GM19463 (cell line): ENCODE data around the gene SEPTIN10.
"Not testable (repeated sequence)": the region's sequence is repeated elsewhere in the genome, so short reads cannot be mapped to it uniquely, and the experiment has no call there.

Experiments used
- ATAC-seq: cut with Tn5 transposase; IDR thresholded peaks from one replicate; pipeline ENCODE4 v1.9.1; 2021; ENCODE audit warnings: mild to moderate bottlenecking, moderate library complexity; ENCODE audit not compliant: unreplicated experiment

Gene SEPTIN10

DNA sequence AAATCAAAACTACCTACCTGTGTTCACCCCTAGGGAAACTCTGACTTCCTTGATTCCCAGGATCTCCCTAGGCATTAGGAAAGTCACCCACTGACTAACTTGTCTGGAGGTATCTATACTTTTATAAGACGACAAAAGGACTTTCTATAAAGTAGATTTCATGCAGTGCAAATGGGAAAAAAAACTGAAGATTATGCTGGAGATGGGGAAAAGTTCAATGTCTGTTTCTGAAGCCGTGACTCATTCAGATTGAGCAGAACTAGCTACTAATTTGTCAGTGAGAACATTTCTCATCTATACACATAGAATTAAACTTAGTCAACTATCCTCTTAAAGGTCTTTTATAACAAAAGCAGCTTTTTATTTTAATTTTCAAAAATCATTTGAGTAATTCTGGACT is 6.0 kb downstream of the SEPTIN10 start:
- ATAC-seq = no peak

DNA sequence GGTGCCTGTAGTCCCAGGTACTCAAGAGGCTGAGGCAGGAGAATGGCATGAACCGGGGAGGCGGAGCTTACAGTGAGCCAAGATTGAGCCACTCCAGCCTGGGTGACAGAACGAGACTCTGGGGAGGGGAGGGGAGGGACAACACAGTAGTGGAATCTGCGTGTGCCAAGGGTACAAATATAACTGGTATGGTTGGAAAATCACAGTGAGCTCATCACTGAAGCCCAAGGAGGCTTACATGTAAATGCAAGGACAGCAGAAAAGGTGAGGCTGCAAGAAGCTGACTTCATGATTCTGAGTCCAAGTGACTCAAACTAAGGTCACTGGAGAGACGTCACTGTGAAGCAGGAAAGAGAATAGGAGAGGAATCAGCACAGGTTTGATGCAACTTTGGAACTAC is 9.2 kb downstream of the SEPTIN10 start:
- ATAC-seq = no peak

DNA sequence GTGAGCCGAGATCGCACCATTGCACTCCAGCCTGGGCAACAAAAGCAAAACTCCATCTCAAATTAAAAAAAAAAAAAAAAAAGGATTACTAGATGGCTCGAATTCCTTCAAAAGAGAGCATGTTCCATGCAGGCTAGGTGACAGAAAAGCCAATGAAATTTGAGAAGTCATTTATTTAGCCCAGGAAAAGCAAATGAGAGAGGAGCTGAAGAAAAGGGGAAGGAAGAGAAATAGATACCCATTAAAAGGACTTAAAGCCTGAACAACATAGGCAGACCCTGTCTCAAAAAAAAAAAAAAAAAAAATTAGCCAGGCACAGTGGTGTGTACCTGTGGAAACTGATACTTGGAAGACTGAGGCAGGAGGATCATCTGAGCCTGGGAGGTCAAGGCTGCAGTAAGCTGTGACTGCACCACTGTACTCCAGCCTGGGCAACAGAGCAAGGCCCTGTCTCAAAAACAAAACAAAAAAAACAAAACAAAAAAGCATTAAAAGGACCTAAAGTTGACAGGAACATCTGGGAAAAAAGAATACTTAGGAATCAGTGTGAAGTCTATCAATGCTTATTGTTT is 11.1 kb downstream of the SEPTIN10 start:
- ATAC-seq = no peak

DNA sequence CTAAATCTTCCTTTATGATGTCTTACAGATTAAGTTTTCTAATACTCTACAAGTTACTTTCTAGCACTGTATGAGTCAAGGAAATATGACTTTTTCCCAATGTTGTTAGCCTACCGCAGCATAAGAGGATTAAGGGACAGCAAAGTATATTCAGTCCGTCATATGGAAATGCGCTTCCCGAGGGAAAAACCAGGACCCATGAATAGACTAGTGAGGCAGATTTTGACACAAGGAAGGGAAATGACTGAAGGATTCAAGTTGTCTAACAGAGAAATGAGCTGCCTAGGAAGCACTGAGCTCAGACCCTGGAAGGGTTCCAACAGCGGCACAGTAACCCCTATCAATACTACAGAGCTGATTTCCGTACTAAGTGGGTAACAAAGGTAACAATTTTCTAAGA is 12.0 kb downstream of the SEPTIN10 start:
- no peak for ATAC-seq

DNA sequence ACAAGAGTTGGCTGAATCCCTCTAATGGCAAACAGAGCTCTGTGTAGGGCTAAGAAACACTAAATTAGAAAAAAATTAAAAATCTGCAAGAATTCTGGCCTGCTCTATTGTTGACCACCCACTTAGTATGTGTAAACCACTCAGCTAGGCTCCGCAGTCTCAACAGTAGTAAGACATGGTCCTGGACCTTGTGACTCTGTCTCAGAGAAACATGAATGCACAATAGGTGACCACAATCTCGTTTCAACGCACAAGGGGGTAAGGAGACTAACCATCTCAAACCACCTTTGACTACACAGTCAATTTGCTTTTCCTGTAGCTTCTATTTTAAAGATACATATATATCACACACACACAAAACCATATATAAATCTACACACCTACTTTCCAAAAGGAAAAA is 16.5 kb downstream of the SEPTIN10 start:
- ATAC-seq = no peak

DNA sequence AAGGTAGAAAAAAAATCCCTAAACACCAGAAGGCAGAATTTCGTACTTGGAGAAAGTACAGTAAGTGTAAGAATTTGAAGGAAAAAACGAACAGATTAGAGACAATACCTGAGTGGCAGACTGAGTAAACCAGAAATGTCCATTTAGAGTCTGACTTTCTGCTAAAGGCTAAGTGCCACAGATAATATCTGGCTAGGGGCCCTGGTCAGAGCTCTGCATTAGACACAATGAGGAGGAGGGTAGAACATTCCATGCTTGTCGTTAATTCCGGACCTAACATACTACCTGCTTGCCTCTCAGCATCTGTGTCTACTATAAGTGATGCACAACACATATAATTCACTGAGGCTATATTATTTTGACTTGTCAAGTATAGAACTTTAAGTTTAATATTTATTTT is 18.1 kb downstream of the SEPTIN10 start:
- ATAC-seq = no peak

DNA sequence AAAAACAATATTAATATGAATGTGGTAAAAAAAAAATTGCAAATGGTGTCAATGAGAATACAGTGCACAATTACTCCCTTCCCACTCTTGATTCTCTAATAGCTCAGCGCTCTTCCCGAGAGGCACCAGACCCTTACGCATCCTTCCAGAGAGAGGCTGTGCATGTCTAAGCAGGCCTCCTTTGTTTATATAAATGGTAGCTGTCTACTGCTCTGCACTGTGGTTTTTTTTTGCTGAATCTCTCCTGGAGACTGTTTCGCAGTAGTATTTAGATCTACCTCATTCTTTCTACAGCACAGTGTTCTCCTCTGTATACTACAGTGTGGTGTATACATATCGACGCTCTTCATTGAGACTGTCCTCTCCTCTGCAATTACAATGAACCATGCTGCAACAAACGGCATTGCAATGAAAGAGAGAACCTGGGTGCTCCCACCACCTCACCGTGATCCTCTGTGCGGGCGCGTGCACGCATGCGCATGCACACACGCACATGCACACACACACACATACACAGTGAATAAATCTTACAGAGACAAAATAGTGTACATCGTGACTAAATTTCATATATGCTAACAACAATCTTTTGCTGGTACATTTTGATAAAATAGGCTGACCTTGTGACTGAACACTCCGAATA is 19.4 kb downstream of the SEPTIN10 start:
- no peak for ATAC-seq

DNA sequence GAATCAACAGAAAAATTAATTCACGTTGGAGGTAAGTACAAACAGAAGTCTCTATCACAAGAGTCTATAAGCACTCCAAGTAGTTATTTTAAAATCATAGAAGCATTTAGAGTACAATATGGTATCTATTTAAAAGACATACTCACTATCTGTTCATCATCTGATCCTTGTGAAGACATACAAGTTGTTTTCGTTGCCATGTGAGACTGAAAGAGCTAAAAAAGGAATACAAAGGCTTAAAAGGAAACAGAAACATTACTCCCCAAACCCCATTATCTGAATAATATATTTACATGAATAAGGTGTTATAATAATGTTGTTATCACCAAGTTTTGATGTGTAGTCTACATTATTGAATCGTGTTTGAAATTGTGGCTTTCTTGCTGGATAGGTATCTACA is 20.9 kb downstream of the SEPTIN10 start:
- no peak for ATAC-seq

DNA sequence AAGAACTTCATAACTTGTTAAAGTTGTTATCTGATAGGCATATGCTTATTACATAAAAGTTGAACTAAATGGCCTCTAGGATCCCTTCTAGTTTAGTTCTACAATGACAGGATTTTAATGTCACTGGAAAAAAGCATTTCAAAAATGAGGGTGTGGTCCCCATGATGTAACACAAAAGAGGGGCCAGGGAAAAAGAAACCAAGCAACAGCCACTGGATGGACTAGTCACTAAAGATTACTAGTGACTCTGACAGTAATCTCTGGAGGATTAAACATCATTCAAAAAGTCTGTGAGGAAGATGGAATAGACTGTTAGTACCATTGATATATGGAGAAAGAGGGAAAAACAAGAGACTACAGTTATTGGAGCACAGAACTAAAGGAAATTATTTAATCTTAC is 22.6 kb downstream of the SEPTIN10 start:
- ATAC-seq = no peak

DNA sequence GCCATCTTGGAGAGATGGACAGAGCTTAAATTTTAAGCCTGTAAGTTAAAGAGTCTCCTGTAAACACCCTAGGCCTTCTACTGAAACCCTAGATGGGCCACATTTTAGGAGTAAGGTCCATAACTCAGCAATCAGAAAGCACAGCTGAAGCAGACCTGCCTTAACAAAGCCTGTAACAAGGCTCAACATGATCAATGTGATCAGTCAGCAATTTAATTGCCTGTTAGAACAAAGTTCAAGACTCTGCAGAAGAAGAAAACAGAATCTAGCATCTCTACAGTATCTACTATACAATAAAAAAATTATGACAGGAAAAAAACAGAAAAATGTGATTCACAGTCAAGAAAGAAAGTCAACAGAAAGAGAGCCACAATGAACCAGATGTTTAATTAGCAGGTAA is 27.1 kb downstream of the SEPTIN10 start:
- no peak for ATAC-seq

DNA sequence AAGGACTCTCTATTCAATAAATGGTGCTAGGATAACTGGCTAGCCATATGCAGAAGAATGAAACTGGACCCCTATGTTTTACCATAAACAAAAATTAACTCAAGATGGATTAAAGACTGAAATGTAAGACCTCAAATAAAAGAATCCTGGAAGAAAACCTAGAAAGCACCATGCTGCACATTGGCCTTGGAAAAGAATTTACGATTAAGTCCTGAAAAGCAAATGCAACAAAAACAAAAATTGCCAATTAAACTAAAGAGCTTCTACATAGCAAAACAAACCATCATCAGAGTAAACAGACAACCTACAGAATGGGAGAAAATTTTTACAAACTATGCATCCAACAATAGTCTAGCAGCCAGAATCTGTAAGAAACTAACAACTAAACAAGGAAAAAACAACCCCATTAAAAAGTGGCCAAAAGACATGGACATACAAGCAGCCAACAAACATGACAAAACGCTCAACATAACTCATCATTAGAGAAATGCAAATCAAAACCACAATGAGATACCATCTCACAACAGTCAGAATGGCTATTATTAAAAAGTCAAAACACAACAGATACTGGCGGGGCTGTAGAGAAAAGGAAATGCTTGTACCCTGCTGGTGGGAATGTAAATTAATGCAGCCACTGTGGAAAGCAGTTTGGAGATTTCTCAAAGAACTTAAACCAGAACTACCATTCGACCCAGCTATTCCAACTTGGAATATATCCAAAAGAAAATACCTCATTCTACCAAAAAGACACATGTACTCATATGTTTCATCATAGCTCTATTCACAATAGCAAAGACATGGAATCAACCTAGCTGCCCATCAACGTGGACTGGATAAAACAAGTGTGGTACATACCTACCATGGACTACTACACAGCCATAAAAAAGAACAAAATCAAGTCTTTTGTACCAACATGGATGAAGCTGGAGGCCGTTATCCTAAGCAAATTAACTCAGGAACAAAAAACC is 30.6 kb downstream of the SEPTIN10 start:
- no peak for ATAC-seq

DNA sequence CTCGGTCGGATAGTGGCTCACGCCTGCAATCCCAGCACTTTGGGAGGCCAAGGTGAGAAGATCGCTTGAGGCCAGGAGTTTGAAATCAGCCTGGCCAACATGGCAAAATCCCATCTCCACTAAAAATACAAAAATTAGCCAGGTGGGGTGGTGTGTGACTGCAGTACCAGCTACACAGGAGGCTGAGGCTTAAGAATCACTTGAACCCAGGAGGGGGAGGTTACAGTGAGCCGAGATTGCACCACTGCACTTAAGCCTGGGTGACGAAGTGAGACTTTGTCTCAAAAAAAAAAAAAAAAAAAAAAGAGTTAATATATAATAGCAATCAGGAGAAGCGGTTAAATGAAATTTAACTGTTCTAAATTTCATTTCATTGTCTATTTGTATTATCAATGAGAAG is 36.1 kb downstream of the SEPTIN10 start:
- not testable (repeated sequence) for ATAC-seq

DNA sequence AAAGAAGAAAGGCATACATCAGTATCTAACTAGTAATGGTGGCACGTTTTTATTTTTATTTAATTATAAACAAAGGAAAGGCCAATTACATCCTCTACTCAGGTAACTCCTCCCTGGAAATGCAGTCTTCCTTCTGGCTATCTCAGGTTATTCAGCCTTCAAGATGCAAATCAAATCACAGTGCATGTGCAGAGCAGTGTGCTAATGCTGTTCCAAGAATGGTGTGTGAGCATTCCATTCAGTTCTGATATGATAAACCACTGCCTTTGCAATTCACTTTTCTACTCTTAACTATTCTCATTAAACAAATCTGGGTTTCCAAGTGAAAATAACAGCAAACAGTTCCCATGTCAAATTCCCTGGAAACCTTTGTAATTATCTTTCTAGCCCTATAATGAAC is 38.4 kb downstream of the SEPTIN10 start:
- ATAC-seq = no peak

DNA sequence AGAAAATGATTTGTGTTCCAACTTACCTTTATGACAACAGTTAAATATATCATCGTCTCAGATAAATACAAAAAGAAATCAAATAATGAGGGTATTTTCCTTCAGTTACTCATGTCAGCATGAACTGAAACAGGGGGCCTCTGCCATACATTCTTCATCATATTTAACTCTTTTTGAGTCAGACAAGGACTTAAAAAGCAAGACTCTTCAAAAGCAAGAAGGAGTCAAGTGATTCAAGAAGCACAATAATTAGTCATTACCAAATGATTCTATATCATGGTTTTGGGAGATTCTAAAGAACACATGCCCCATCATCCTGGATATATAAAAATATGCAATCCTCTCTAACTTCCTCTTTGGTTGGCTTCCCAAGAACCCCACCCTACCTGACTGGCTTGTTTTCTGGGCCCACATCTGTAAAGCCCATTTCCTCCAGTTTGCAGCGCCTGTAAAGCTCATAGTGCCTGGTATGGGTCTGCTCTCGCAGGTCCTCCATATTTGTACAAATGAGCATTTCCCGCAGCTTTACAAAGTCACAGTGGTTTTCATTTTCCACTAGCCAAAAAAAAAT is 49.7 kb downstream of the SEPTIN10 start:
- ATAC-seq = no peak

DNA sequence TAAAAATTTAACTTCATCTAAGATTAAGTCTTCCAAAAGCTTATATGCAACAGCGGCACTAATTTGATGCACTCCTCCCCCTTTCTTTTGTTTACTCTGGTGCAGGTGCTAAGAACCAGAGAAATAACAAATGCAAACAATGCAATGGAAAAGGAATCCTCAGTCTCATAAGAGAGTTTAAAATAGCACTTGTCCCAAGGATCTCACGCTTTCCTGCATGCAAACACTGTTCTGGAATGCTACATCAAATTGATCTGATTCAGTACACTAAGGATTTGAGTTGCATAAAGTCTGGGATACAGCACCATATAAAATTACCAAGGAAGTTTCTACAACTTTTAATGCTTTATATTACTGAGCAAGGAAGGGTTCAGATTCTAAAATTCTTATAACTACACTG is 50.5 kb downstream of the SEPTIN10 start:
- no peak for ATAC-seq

DNA sequence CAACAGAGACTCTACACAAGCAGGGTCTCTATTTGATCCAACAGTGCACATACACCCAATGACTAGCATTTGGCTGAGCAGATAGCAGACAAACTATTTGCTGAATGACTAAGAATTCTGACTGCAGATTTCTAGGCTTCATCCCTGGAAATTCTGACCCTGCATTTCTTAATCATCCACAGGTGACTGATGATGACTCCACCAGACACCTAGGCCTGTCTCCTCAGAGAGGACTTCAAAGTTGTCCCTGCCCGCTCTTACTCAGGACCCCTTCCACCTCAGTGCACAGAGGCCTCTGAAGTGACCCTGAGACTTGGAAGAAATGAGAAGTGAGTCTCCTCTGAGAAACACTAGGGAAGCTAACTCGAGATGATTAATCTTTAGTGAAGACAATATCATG is 51.3 kb downstream of the SEPTIN10 start:
- no peak for ATAC-seq

DNA sequence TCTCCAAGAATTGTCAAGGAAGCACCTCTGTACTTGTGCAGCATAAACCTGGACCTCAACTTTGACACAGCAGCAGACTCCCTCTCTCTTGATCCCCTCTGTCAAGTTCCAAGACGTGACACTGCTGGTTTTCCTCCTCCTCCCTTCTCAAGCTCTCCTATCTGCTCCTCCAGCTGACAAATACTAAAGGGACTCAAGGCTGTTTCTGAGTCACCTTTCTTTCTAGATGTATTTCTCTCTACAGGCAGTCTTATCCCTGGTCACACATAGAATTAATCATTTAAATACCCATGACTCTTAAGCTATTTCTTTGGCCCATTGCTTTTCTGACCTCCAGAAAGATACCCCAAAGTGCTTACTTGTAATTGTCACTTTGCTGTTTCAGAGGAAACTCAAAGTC is 53.5 kb downstream of the SEPTIN10 start:
- no peak for ATAC-seq

DNA sequence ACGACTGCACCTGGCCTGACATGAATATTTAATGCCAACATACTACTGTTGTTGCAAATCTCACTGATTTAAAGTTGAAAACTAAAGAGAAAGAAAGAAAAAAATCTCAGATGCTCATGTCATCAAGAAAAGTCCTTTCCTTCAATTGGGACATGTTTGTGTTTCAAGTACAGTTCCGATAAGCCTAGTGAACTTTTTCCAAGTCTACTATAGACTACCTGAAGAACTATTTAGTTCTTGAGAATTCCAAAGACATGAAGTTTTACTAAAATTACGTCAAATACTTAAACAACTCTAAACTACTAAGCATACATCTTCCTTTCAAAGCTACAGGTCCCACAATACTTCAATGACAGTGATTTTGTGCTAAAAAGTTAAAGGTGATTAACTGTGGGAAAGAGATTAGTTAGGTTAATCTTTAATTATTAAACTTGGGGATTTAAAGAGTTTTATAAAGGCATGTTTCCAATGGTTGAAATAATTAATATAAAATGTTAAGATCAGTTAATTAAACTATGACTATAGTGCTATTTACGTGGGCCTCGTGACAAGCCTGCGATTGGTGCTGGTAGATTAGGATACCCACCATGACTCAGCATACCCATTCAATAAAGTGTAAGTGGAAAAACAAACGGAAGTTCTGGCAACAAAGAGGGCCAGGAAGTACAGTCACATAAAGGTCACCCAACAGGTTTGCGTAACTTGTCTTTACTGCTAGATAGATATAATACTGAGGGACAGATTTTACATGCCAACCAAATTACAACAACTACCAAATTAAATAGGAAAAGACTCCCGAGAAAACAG is 55.5 kb downstream of the SEPTIN10 start:
- ATAC-seq = no peak

DNA sequence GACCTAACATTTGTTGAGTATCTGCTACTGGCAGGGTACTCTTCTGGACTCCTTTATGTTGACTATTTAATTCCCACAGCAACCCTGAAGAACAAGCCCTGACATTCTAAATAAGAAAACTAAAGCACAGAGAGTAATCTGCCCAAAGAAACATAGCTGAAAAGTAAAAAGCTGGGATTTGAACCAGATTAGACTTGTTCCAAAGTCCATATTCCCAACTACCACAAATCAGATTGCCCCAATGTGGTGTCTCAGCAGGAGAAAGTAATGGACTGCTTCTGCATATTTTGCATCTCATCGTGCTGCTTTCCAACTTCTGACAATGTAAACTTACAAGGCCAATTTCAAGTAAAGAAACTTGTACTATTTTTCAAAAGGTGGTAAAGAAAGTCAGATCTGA is 56.5 kb downstream of the SEPTIN10 start:
- no peak for ATAC-seq

DNA sequence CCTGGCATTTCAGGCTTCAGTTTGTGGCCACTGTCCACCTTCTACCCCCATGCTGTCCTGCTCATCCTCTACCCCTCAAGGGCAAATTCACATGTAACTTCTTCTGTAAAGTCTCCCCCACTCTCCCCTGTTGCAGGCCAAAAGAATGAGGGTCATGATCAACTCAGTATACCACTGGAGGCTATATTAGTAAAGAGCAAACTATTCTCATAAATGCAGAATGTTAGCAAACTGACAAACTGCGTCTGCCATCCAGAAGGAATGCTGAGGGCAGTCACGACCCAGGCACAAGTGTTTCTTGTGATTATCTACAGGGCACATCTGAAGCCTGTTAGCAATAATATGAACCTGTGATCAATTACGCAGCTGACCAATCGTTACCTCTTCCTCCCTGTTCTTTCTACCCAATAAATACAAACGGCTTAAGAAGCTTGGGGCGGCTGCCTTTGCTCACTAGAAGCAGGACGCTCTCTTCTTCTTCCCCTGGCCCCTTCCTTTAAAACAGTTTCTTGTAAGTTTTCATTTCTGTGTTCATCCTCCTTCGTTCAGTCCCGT is 58.3 kb downstream of the SEPTIN10 start:
- ATAC-seq = no peak

DNA sequence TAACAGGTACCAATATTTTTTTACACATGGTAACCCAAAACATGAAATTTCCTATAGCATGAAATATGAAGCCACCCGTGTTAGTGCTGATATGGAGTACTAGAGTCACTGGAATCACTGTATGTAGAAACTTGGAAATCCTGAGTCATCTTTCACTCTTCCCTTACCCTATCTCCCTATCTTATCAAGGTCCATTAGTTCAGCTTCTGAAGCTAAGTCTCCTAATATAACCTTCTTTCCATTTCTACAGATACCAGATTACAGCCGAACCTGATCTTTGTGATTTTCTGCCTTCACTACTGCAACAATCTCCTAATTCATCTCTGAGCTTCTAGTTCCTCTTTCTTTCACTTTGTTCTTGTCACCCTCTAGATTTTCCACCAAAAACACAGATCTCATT is 59.0 kb downstream of the SEPTIN10 start:
- no peak for ATAC-seq
